SU-DHL-6 (cell line): Measurements from ENCODE around the gene KDELR3.

Experiments
- H2AFZ ChIP-seq: fragments of 200-600 bp; sonication (generic); 2 replicates; pipeline ENCODE4 v1.6.1; 2014; ENCODE audit warnings: low read depth, mild to moderate bottlenecking, moderate library complexity, mixed read lengths, antibody characterized with exemption, low read length; ENCODE audit not compliant: severe bottlenecking
- H3F3A ChIP-seq: fragments of 200-600 bp; shearing (Covaris generic); 2 replicates; pipeline ENCODE4 v1.6.0; 2016; ENCODE audit warnings: antibody characterized with exemption, mild to moderate bottlenecking; ENCODE audit not compliant: insufficient read depth
- H3K27ac ChIP-seq: fragments of 200-600 bp; sonication (generic); 2 replicates; pipeline ENCODE4 v1.5.1; 2016; ENCODE audit warnings: low read depth, mild to moderate bottlenecking, low read length, moderate library complexity, mixed read lengths
- H3K27me3 ChIP-seq: fragments of 200-600 bp; sonication (generic), shearing (Covaris generic); 2 replicates; pipeline ENCODE4 v1.6.0; 2014; ENCODE audit warnings: mild to moderate bottlenecking, low read length
- H3K36me3 ChIP-seq: fragments of 200-600 bp; sonication (generic); 2 replicates; pipeline ENCODE4 v1.6.1; 2014; ENCODE audit warnings: mild to moderate bottlenecking, low read length, mixed read lengths
- H3K4me2 ChIP-seq: fragments of 300-600, 200-600 bp; shearing (Covaris generic), sonication (generic); 2 replicates; pipeline ENCODE4 v1.6.0; 2014; ENCODE audit warnings: low read length, low read depth, mild to moderate bottlenecking; ENCODE audit not compliant: poor library complexity, severe bottlenecking
- H3K4me3 ChIP-seq: fragments of 200-600 bp; sonication (generic); 2 replicates; pipeline ENCODE4 v1.5.1; 2014; ENCODE audit warnings: antibody characterized with exemption, low read length, mild to moderate bottlenecking, mixed read lengths; ENCODE audit not compliant: insufficient read depth, poor library complexity, severe bottlenecking
- H3K79me2 ChIP-seq: fragments of 200-600 bp; sonication (generic); 2 replicates; pipeline ENCODE4 v1.6.1; 2014; ENCODE audit warnings: mild to moderate bottlenecking, low read length, moderate library complexity; ENCODE audit not compliant: insufficient read depth
- H3K9ac ChIP-seq: fragments of 200-600 bp; sonication (generic); 2 replicates; pipeline ENCODE4 v1.7.0; 2014; ENCODE audit warnings: mild to moderate bottlenecking, low read length
- H3K9me2 ChIP-seq: fragments of 200-600 bp; sonication (generic); replicated peaks from 2 replicates; pipeline ENCODE4 v1.6.1; 2014; ENCODE audit warnings: low read length; ENCODE audit not compliant: insufficient read depth
- H3K9me3 ChIP-seq: fragments of 200-600 bp; sonication (generic); 2 replicates; pipeline ENCODE4 v1.6.1; 2014; ENCODE audit warnings: low read length, mixed read lengths; ENCODE audit not compliant: insufficient read depth
- H4K20me1 ChIP-seq: fragments of 200-600 bp; sonication (generic); 2 replicates; pipeline ENCODE4 v1.6.1; 2014; ENCODE audit warnings: low read depth, mild to moderate bottlenecking, antibody characterized with exemption, low read length, moderate library complexity, mixed read lengths
- EZH2phosphoT487 ChIP-seq: fragments of 200-600 bp; sonication (generic), shearing (Covaris generic); conservative IDR thresholded peaks from 2 replicates; pipeline ENCODE4 v1.6.1; 2018; ENCODE audit warnings: mild to moderate bottlenecking, antibody characterized with exemption, low read length, moderate library complexity, mixed read lengths
- TF ChIP-seq, protein P1 (sequence below): fragments of 200-600 bp; sonication (generic); IDR thresholded peaks from one replicate; pipeline ENCODE4 v1.5.1; 2017; ENCODE audit warnings: antibody characterized with exemption, mild to moderate bottlenecking, low read length, moderate library complexity; ENCODE audit not compliant: insufficient read depth, poor library complexity, severe bottlenecking

The KDELR3 gene

DNA sequence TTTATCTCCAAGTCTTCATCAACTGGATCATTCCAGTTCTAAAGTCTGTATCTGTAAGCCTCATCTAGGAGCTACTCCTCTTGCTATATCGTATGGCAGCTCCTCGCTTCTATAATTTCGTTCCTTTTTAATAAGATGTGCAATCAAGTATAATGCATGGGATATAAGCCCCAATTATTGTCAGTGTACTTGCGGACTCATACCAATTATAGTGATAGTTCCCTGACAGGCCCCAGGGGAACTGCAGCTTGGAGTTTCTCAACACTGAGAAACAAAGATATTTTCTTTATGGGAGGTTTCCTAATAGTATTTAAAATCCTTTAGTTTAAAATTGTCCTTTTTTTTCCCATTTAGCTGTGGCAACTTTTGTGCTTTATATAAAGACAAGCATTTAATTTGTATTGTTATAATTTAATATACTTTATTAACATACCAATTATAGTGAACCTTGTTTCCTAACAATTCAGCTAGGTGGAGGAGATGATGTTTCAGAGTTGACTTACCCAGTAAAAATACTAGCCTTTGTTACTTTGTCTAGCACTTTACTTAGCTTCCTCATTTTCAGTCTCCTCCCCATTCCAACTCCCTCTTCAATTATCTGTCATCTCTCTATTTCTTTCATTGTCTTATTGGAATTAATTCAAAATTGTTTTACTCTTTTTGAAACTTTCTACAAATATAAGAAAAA lies 63.5 kb downstream of the KDELR3 start:
- no peaks in the 10 kb centered on the region for H4K20me1 ChIP-seq
- no peak overlapping the region for H2AFZ ChIP-seq
- H3K9me2 ChIP-seq, result no peaks in the 10 kb centered on the region
- H3K4me3 ChIP-seq, result no peak overlapping the region
- no peaks in the 10 kb centered on the region for H3K27me3 ChIP-seq
- TF ChIP-seq, protein P1, sequence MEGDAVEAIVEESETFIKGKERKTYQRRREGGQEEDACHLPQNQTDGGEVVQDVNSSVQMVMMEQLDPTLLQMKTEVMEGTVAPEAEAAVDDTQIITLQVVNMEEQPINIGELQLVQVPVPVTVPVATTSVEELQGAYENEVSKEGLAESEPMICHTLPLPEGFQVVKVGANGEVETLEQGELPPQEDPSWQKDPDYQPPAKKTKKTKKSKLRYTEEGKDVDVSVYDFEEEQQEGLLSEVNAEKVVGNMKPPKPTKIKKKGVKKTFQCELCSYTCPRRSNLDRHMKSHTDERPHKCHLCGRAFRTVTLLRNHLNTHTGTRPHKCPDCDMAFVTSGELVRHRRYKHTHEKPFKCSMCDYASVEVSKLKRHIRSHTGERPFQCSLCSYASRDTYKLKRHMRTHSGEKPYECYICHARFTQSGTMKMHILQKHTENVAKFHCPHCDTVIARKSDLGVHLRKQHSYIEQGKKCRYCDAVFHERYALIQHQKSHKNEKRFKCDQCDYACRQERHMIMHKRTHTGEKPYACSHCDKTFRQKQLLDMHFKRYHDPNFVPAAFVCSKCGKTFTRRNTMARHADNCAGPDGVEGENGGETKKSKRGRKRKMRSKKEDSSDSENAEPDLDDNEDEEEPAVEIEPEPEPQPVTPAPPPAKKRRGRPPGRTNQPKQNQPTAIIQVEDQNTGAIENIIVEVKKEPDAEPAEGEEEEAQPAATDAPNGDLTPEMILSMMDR, result no peak
- TF ChIP-seq EZH2phosphoT487, result no peak
- no peaks in the 10 kb centered on the region for H3K36me3 ChIP-seq
- no peak overlapping the region for H3K4me2 ChIP-seq
- H3K79me2 ChIP-seq, result no peaks in the 10 kb centered on the region
- H3K9me3 ChIP-seq, result no peaks in the 10 kb centered on the region
- H3K9ac ChIP-seq, result no peak overlapping the region
- H3K27ac ChIP-seq, result no peak overlapping the region; the same call in 1 of the 2 replicates
- no peaks in the 10 kb centered on the region for H3F3A ChIP-seq
